Lower leg skin (tissue), 4 donors: ENCODE results near the gene XYLT1. TPM values are rescaled to one million over a fixed set of nuclear protein-coding genes. Genes with fewer than 3 reads are reported as not detected.

Experiments
- DNase-seq, 2 donors: peaks; one replicate each; pipeline ENCODE4 v3.0.0-alpha.2; 2019; ENCODE audit warnings: low spot score in 2 of 2
- H3K4me3 ChIP-seq: fragments of 200-600 bp; sonication (generic); 2 replicates; pipeline ENCODE4 v1.5.1; 2017; ENCODE audit warnings: mild to moderate bottlenecking, low read depth; ENCODE audit not compliant: poor library complexity, severe bottlenecking
- CTCF ChIP-seq, 3 donors: fragments of 450-650 bp; IDR thresholded peaks; one replicate each; pipeline ENCODE4 v1.5.1; 2016; ENCODE audit warnings: antibody characterized with exemption in 3 of 3, mild to moderate bottlenecking in 3 of 3, moderate library complexity in 2 of 3
- POLR2A ChIP-seq, 2 donors: fragments of 450-650 bp; IDR thresholded peaks; one replicate each; pipeline ENCODE4 v1.6.1; 2016 to 2017; ENCODE audit warnings: antibody characterized with exemption in 2 of 2, mild to moderate bottlenecking in 1 of 2, moderate library complexity in 1 of 2
- WGBS, 2 donors: methylation state at CpG; one replicate each; pipeline ENCODE4 v1.1.5; 2018; 5-methylcytosine and 5-hydroxymethylcytosine counted together
- intact Hi-C: fragments of 100-400 bp; cut with DNase I; formaldehyde crosslinking; loops from one replicate; pipeline ENCODE4 v1.15.0; 2023; ENCODE audit warnings: low total_unique reads
- total RNA-seq, 4 donors: library from RNA; depleted of rRNA; stranded (reverse); fragments of >200 nt; gene quantifications; one replicate each; pipeline ENCODE4 v1.1.0, GENCODE V29; 2016

XYLT1 gene
- total RNA-seq, 4 donors from 2014 or later: 17.2 to 20.3 (median 19.7) TPM

GRCh38 chr16:17116595-17117322 lies 354.0 kb downstream of the XYLT1 start:
- no peak for DNase-seq
- 89 to 94% methylated on average over 4 of the region's 4 CpGs for WGBS, 2 donors
- TF ChIP-seq POLR2A (IDR thresholded peaks at IDR 0.05): no peak
- no peak for TF ChIP-seq CTCF (IDR thresholded peaks at IDR 0.05)
- intact Hi-C loops: no loop called here
- H3K4me3 ChIP-seq: no peak overlapping the region

GRCh38 chr16:17109413-17109812 lies 361.3 kb downstream of the XYLT1 start:
- TF ChIP-seq CTCF (IDR thresholded peaks at IDR 0.05) (no peak), POLR2A (IDR thresholded peaks at IDR 0.05) (no peak)
- H3K4me3 ChIP-seq: no peak overlapping the region
- intact Hi-C loops: no loop called here
- peak in 1 of 2 donors; percentile 10 for DNase-seq

- intact Hi-C loops: no loop called here
- H3K4me3 ChIP-seq: no peak overlapping the region
- WGBS, 2 donors: 93 to 96% methylated on average over 13 to 17 of the region's 17 CpGs
- TF ChIP-seq POLR2A (IDR thresholded peaks at IDR 0.05): no peak
- no peak for TF ChIP-seq CTCF (IDR thresholded peaks at IDR 0.05)
- peak in 1 of 2 donors; percentile 63 for DNase-seq
These were observed 362.2 kb downstream of the XYLT1 start for GRCh38 chr16:17108596-17108995.

- TF ChIP-seq CTCF (IDR thresholded peaks at IDR 0.05): no peak
- no peak for TF ChIP-seq POLR2A (IDR thresholded peaks at IDR 0.05)
- intact Hi-C loops: no loop called here
- WGBS, 2 donors: 81 to 89% methylated on average over 8 of the region's 8 CpGs
- peak in 1 of 2 donors; percentile 76 for DNase-seq
- H3K4me3 ChIP-seq: no peak overlapping the region
These were observed 363.3 kb downstream of the XYLT1 start for GRCh38 chr16:17107450-17107849.

- TF ChIP-seq POLR2A (IDR thresholded peaks at IDR 0.05) (no peak), CTCF (IDR thresholded peaks at IDR 0.05) (no peak)
- WGBS, 2 donors: 76 to 78% methylated on average over 14 of the region's 14 CpGs
- intact Hi-C loops: no loop called here
- DNase-seq: peak in 1 of 2 donors; percentile 20
- H3K4me3 ChIP-seq: no peak overlapping the region
These were observed 364.4 kb downstream of the XYLT1 start for GRCh38 chr16:17106243-17106791.
